ENCODE data around the gene PPP2R3C. TPM values are rescaled to one million over a fixed set of nuclear protein-coding genes. Genes with fewer than 3 reads are reported as not detected.

The PPP2R3C gene
- total and polyA plus RNA-seq, 2 of the 4 experiments (the other 2 are of a cell fraction): 15.9 to 17.0 TPM

- Histone ChIP-seq H3K27me3 (ENCODE audit: control insufficient read depth, insufficient read depth, low read length) (no peaks in the 10 kb centered on the region), H2AK5ac (ENCODE audit: low read depth, low read length) (no peak overlapping the region), H3K4me3 (ENCODE audit: insufficient read depth, low read depth, low read length) (no peak overlapping the region), H3K4me1 (ENCODE audit: control insufficient read depth, insufficient read depth, low read length) (no peaks in the 10 kb centered on the region; the same call in 1 of the 2 replicates), H2AK9ac (replicated peaks; ENCODE audit: low read depth, low read length, poor library complexity) (no peak overlapping the region), H3K23ac (ENCODE audit: low read depth, low read length) (no peak overlapping the region), H3K14ac (replicated peaks; ENCODE audit: low read depth, low read length) (no peak overlapping the region), H3K56ac (ENCODE audit: extremely low read depth, insufficient read depth, low read length) (no peak overlapping the region), H2AFZ (replicated peaks; ENCODE audit: low read length, poor library complexity) (no peak overlapping the region), H4K8ac (ENCODE audit: low read depth in 2 of 2, low read length in 2 of 2) (no peak overlapping the region), H4K91ac (ENCODE audit: insufficient read depth, low read depth, low read length) (no peak overlapping the region), H3K4ac (ENCODE audit: low read depth, low read length) (no peak overlapping the region), H2BK120ac (ENCODE audit: low read depth, low read length) (no peak overlapping the region), H4K20me1 (ENCODE audit: insufficient read depth, low read length) (no peaks in the 10 kb centered on the region), H4K5ac (ENCODE audit: low read depth, low read length) (no peak overlapping the region), H3K36me3 (ENCODE audit: control insufficient read depth, insufficient read depth, low read length) (no peaks in the 10 kb centered on the region), H3K4me2 (ENCODE audit: low read depth, low read length) (no peak overlapping the region), H2BK15ac (ENCODE audit: low read depth, low read length) (no peak overlapping the region), H2BK20ac (ENCODE audit: low read depth, low read length) (no peak overlapping the region), H3K9ac (ENCODE audit: low read depth, low read length) (no peak overlapping the region), H2BK5ac (ENCODE audit: low read depth, low read length, poor library complexity, severe bottlenecking) (no peak overlapping the region), H3K9me3 (ENCODE audit: control insufficient read depth, insufficient read depth, low read length) (no peaks in the 10 kb centered on the region), H3K9me1 (ENCODE audit: insufficient read depth, low read length) (no peaks in the 10 kb centered on the region; the same call in 1 of the 2 replicates), H3K18ac (ENCODE audit: low read depth, low read length) (no peak overlapping the region), H3K27ac (ENCODE audit: insufficient read depth, low read length) (no peak overlapping the region), H3K79me1 (ENCODE audit: low read depth in 1 of 2, low read length in 2 of 2) (peaks cover 3 to 20% of the 10 kb centered on the region in 2 experiments; a peak in 3 of 4 replicates)
- ChIA-PET POLR2A (ENCODE audit: unreplicated experiment) (no interaction called here), CTCF (interaction anchor here (0.6 to 1.2 kb wide), 2 partner anchors 17 to 33 kb away, joined by 3 read pairs; no protein-coding TSS in a partner anchor)
- ATAC-seq (ENCODE audit: low read depth) (no peak), DNase-seq (no peak)
- intact Hi-C loops (cut with micrococcal nuclease) (loop anchor here (10.0 kb wide), 1 partner anchor 372 kb away; no protein-coding TSS in a partner anchor), dilution Hi-C loops (cut with HindIII; ENCODE audit: low sequenced_read_pairs, unreplicated experiment) (no loop called here), in situ Hi-C loops (cut with MboI; ENCODE audit: low sequenced_read_pairs) (no loop called here)
- no TSS peak for BruUV-seq (replicated peaks)
- no CpG with 5 or more reads among the region's 2 CpGs for WGBS, 2 experiments (ENCODE audit: extremely low coverage in 2 of 2, insufficient read length in 1 of 2)
- TF ChIP-seq NFE2L2 (IDR thresholded peaks at IDR 0.05; ENCODE audit: low read depth, low read length) (no peak), CTCF (conservative IDR thresholded peaks at IDR 0.05; ENCODE audit: low read depth, low read length) (no peak), MXI1 (IDR thresholded peaks at IDR 0.05; ENCODE audit: borderline replicate concordance, low read depth, low read length) (no peak), USF2 (IDR thresholded peaks at IDR 0.05; ENCODE audit: low read depth, low read length) (no peak), CHD1 (IDR thresholded peaks at IDR 0.05; ENCODE audit: low read depth, low read length) (no peak), ELK1 (IDR thresholded peaks at IDR 0.05; ENCODE audit: borderline replicate concordance, low read depth, low read length) (no peak), RFX5 (IDR thresholded peaks at IDR 0.05; ENCODE audit: low read depth, low read length) (no peak), MAZ (IDR thresholded peaks at IDR 0.05; ENCODE audit: borderline replicate concordance, low read depth, low read length) (no peak), CEBPB (IDR thresholded peaks at IDR 0.05; ENCODE audit: low read depth, low read length) (no peak), BHLHE40 (IDR thresholded peaks at IDR 0.05; ENCODE audit: low read depth, low read length) (no peak), RCOR1 (IDR thresholded peaks at IDR 0.05; ENCODE audit: insufficient replicate concordance, low read length) (no peak), RAD21 (IDR thresholded peaks at IDR 0.05; ENCODE audit: low read length) (no peak), MAFK (IDR thresholded peaks at IDR 0.05; ENCODE audit: low read depth, low read length) (no peak), FOS (IDR thresholded peaks at IDR 0.05; ENCODE audit: low read depth, low read length) (no peak)
Observed at GRCh38 chr14:35043046-35043445, 78.7 kb downstream of the PPP2R3C start.
